Sciatic nerve (tissue), 2 donors: ENCODE measurements around the gene AGBL5. TPM values are rescaled to one million over a fixed set of nuclear protein-coding genes. Genes with fewer than 3 reads are reported as not detected.
A peak's percentile ranks its signal among the peaks of the same experiment; 100 is the strongest.

Source experiments
- ATAC-seq: fragments of 200-7000 bp; cut with Tn5 transposase; one replicate; pipeline ENCODE4 v1.9.1; 2020; ENCODE audit warnings: mild to moderate bottlenecking, moderate library complexity
- DNase-seq: peaks from one replicate; pipeline ENCODE4 v3.0.0-alpha.2; 2020; ENCODE audit warnings: low spot score
- intact Hi-C: fragments of 100-400 bp; cut with DNase I; formaldehyde crosslinking; loops from one replicate; pipeline ENCODE4 v1.14.2; 2022
- total RNA-seq: library from RNA; stranded (reverse); fragmentation: NEBNext Ultra II Directional; extraction: Animal tissue kit (Norgen Biotek cat#: 25700); gene quantifications from one replicate; pipeline ENCODE4 v1.2.1, GENCODE V29; 2021
- donor health status: DM: no; HTN: no; CAD: no.
- donor health status: DM: no; HTN: no; CAD: no.

AGBL5 gene
- total RNA-seq, 1 donor from 2014 or later, result 16.3 TPM

DNA sequence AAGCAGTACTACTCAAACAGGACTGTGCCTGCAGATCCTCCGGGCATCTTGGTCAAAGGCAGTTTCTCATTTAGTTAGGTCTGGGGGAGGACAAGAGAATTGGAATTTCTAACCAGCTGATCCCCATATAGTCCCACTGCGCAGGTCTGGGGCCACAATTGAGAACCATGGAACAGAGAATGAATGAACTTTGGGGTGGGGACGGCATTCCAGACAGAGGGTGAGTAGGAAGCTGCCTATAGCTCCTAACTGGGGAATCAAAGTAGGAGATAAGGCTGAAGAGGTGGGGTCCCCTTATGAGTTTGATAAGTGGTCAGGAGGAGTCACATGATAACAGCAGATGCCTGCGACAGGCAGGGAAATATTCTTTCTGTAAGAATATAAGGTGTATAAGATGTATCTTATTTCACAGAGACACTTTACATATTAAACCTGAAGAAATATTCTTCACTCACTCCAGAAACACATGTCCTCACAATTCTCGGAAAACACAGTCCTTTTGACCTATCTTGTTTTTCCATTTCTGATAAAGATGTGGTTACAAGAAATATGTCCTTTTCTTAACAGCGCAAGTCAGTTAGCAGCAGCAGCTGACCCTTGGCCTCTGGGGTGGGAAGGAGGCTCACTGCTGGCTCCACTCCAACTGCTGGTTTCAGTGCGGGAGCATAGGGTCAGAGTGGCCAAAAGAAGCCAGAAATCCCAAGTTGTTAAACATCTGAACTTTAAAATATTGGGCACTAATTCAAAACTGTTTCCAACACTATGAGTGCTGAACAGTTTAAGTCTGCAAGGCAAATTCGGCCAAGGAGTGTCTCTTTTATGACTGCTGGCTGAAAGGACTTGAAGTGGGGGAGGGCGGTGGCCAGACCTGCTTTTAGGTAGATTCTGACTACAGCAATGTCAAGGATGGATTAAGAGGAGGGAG is 31.3 kb upstream of the AGBL5 start:
- peak; percentile 90 for DNase-seq
- ATAC-seq, result peak; percentile 91
- intact Hi-C loops, result loop anchor here (5.0 kb wide), 1 partner anchor 58 kb away; no protein-coding TSS in a partner anchor

DNA sequence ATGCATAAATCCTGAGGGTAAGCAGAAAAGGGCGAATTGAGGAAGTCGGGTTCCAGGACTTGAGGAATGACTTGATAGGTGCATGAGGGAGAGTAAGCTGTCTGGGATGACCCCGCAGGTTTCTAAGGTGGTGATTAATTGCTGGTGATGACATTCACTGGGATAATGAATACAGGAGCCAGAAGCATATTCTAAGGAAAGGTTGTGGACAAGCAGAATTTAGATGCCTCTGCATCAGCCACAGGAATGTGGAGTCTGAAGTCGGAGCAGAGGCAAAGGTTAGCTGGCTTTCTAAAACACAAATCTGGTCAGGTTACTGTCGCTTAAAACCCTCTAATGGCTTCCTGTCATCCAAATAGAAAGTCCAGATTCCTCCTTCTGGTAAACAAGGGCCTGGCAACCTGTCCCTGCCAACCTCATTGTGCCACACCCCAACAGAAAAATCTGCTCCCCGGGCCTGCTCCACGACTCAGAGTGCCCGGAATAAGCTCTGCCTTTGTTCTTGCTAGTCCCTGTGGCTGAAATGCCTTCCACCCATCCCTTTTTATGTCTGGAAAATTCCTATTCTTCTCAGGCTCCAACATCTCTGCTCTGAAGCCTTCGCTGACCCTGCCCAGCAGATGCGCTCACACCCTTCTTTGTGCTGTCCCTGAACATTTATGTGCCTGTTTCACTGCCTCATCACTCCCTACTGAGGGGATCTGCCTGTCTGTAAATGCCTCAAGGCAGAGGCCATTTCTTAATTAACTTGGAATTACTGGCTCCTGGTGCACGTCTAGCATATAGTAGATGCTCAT is 30.0 kb upstream of the AGBL5 start:
- intact Hi-C loops, result no loop called here
- DNase-seq, result no peak
- no peak for ATAC-seq

DNA sequence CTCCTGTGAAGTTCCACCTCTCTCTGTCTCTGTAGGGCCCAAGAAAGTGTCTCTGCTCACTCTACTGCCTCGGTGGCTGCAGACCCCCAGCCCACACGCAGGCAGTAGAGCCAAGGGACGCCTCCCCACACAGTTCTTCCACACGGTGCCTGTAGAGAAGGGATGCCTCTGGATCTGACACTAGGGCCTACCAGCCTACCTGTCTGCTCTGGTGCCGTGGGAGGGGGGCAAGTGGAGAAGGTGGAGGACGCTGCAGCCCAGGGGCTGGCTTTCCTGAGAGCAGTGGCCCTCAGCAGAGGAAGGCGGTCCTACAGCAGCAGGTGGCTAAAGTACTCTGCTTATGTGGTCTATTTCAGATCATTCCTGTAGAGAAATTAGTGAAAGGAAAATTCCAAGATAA is 27.7 kb upstream of the AGBL5 start:
- DNase-seq, result no peak
- intact Hi-C loops, result no loop called here
- no peak for ATAC-seq

DNA sequence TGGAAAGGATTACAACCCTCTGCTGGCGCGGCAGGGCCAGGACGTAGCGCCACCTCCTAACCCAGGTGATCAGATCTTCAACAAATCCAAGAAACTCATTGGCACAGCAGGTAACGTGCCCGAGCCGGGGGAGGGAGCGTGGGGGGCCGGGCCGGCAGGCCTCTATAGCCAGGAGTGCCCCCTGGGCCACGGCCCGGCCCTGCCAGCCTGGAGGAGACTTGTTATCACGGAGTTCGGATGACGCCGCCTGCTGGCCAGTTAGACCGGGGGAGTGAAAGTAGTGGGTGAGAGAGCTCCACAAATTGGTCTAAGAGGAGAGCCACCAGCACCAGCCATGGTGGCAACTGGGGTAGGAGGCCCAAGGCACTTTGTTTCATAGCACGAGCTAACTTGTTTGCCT is 27.3 kb upstream of the AGBL5 start:
- ATAC-seq (no peak), DNase-seq (no peak)
- intact Hi-C loops, result no loop called here

DNA sequence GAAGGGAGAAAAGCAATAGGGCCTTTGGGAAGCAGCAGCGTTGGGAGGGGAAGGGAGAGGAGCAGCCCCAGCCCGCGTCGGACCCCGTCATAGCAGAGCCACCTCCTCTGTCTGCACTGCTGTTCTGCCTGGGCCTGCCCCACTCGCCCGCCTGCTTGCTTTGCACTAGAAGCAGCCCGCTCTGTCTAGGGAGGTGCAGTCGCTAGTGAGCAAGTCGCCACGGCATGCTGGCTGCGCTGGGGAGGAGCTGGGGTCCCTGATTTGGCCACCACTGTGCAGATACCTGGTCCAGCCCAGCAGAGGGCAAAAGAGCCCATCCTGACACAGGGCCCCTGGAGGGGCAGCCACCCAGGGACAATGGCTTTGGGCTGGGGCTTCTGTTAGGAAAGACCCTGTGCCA is 26.7 kb upstream of the AGBL5 start:
- no peak for ATAC-seq
- intact Hi-C loops, result no loop called here
- no peak for DNase-seq

DNA sequence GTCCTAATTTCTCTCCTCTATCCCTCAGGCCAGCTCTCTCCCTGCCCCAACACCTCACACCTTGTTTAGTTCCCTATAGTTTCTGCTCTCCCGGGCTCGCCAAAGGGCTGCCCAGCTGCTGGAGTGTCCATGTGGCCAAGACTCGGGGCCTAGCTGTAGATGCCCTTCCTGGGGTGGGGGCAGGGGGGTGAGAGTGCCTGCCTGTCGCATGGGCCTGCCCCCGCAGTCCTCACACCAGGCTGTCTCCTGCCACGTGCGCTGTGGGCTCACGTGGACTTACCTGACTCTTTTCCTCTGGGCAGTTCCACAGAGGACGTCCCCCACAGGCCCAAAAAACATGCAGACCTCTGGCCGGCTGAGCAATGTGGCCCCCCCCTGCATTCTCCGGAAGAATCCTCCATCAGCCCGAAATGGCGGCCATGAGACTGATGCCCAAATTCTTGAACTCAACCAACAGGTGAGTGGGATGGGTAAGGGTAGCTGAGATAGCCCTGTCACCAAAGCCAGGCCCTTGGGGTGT is 26.1 kb upstream of the AGBL5 start:
- no peak for DNase-seq
- intact Hi-C loops, result no loop called here
- no peak for ATAC-seq

DNA sequence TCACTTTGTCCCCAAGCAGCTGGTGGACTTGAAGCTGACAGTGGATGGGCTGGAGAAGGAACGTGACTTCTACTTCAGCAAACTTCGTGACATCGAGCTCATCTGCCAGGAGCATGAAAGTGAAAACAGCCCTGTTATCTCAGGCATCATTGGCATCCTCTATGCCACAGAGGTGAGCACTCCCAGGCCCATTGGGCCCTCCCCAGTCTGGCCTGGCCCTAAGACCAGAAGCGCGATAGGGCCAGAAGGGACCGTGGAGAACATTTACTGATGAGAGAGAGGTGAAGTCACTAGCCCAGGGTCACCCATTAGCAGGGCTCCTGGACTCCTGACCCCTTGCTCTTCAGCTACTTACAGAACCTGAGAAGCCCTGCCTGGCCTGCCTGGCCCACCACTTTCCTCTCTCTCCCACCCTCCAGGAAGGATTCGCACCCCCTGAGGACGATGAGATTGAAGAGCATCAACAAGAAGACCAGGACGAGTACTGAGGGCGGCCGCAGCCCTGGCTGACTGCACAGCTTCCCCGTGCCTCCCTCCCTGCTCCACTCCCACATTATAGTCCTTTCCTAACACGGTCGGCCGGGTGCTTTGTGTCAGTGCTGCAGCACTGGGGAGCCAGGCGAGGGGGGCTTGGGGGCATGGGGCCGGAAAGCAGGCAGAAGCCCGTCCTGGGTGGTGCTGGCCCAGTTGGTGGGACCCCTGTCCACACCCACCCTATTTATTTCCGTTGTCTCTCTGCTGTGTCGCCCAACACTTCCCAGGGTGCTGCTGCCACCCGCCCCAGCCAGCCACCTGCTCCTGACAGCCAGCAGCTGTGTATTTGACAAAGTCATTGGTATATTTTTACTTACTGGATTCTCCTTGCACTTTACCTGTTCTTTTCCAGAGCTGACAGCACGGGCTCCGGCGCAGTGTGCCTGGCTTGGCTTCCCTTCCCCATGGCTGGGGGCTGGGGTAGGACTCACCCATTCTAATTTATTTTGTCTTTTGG is 25.3 kb upstream of the AGBL5 start:
- intact Hi-C loops, result no loop called here
- ATAC-seq (no peak), DNase-seq (no peak)

DNA sequence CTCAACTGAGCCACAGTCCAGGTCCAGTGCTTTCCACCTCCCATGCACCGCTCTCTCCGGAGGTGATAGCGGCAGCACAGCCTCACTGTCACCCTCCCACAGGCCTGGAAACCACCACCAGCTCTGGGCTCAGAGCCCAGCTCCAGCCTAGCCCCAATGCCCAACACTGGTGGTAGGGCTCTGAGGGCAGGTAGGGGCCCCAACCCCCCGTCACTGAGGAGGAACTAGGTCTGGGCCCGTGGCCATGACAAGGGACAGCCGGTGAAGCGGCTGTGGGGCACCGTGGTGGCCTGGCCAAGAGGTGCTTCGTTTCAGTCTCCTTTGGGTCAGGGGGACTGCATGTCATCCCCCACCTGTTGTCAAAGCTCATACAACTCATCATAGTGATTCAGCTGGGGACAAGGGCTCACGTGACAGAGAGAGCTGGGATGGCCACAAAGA is 24.2 kb upstream of the AGBL5 start:
- DNase-seq, result no peak
- no peak for ATAC-seq
- intact Hi-C loops, result no loop called here

DNA sequence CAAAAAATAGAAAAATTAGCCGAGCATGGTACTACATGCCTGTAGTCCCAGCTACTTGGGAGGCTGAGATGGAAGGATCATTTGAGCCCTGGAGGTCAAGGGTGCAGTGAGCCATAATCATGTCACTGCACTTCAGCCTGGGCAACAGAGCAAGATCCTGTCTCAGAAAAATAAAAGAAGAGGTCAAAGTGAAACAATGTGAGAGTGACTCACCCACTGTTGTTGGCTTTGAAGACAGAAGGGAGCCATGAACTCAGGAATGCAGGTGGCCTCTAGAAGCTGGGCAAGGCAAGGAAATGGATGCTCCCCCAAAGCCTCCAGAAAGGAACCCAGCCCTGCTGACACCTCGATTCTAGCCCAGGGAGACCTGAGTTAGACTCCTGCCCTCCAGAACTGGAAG is 22.4 kb upstream of the AGBL5 start:
- ATAC-seq (no peak), DNase-seq (no peak)
- intact Hi-C loops, result no loop called here

DNA sequence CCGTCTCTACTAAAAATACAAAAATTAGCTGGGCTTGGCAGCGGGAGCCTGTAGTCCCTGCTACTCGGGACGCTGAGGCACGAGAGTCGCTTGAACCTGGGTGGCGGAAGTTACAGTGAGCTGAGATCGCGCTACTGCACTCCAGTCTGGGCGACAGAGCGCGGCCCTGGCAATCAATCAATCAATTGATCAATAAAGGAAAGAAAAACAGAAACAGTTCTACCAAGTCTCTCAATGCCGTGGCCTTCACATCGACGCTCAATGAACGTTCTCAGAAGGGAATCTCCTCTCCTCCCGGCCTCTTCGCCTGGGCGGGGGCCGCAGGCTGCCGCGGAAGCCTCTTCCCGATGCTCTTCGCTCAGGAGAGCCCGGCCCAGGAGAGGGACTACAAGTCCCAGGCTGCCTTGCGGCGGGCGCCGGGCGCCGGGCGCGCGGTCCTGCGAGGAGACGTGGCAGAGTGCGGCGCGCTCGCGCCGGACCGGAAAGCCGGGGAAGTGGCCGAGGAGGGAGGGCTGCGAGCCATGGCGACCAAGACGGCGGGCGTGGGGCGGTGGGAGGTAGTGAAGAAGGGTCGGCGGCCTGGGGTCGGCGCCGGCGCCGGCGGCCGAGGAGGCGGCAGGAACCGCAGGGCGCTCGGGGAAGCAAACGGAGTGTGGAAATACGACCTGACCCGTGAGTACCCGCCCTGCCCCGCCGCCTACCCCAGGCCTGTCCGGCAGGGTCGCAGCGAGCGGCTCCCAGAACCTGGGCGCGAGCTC is 18.8 kb upstream of the AGBL5 start, which contains the start of gene TMEM214:
Gene TMEM214, plus strand, starts transcription at position 471 of the 758 bp plus-strand sequence. Its CDS starts 51 bp downstream, at position 522.
- intact Hi-C loops, result no loop called here
- DNase-seq (peak; percentile 93), ATAC-seq (peak; percentile 98)

DNA sequence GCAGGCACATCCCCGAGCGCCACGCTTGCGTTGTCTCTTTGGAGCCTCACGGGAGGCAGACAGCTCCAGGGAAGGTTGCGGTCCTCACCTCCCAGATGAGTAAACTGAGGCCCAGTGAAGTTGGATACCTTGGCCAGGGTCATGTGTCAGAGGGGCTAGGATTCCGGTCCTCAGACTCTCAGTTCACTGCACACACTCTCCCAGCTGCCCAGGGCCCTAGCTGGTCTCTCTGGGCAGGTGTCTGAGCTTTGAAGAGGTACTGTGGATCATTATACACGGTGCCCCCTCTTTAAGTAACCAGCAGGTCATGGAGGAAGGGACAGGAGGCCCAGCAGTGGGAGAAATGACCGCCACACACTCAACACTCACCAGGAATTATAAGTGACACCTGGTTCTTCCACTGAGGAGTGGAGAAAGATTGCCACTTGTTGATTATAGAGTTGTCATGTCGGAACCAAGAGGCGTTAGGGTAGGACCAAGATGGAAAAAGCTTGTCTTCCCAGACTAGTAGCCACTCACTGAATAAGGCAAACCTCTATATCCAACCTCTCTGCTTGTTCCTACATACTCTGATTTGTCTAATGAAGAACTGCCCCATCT is 18.1 kb upstream of the AGBL5 start:
- ATAC-seq (peak; percentile 2), DNase-seq (no peak)
- intact Hi-C loops, result no loop called here

DNA sequence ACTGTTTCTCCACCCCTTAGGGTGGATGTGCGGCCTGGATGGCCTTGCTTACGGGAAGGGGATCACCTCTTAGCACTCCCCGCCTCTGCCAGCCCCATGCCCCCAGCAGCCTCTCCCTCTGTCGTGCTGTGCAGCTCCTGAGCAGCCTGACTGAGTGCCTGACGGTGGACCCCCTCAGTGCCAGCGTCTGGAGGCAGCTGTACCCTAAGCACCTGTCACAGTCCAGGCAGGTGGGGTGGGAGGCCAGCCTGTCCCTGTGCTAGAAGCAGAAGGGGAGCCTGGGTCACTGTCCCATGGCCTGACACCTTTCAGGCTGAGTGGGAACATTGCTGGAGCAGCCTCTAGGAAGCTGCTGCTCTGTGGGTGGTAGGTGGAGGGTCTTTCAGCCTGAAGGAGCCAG is 13.5 kb upstream of the AGBL5 start:
- intact Hi-C loops, result no loop called here

DNA sequence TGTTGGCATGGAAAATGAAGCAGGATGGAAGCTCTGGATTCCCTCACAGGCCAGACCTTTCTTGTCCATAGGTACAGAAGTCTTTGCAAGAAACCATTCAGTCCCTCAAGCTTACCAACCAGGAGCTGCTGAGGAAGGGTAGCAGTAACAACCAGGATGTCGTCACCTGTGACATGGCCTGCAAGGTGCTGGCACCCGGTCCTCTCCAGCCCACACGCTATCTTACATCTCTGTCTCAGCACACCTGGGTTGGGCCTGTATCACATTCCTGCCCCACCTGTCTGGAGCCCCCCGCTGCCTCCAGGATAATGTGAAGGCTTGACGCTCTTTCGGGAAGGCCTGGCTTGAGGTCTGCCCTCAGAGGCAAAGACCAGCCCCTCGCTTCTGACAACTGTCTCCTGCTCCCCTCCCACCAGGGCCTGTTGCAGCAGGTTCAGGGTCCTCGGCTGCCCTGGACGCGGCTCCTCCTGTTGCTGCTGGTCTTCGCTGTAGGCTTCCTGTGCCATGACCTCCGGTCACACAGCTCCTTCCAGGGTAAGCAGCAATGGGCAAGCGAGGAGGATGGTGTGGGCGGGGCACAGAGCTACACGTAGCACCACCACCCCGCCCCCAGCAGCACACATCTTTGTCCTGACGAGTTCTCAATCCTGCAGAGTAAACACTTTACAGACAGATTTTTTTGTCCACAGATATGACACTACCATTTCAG is 12.7 kb upstream of the AGBL5 start:
- ATAC-seq (no peak), DNase-seq (no peak)
- intact Hi-C loops, result no loop called here

More for the DNA sequence above, 13.5 kb upstream of the AGBL5 start:
- no peak for ATAC-seq
- no peak for DNase-seq

DNA sequence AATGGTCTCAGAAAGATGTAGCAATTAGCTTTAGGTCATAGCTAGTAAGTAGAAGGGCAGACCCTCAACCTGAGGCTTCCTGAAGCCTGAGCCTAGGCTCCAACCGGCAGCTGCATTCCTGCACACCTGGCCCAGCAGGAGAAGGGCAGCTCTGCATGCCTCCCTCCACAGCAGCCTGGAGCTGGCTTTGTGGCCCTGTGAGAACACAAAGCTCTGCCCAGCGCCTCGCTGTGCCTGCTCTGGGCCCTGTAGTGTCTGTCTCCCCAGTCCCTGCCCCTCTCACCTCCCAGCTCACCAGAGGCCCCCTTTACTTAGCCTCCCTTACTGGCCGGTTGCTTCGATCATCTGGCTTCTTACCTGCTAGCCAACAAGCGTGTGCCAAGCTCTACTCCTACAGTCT is 12.0 kb upstream of the AGBL5 start:
- DNase-seq, result no peak
- intact Hi-C loops, result no loop called here
- ATAC-seq, result no peak

DNA sequence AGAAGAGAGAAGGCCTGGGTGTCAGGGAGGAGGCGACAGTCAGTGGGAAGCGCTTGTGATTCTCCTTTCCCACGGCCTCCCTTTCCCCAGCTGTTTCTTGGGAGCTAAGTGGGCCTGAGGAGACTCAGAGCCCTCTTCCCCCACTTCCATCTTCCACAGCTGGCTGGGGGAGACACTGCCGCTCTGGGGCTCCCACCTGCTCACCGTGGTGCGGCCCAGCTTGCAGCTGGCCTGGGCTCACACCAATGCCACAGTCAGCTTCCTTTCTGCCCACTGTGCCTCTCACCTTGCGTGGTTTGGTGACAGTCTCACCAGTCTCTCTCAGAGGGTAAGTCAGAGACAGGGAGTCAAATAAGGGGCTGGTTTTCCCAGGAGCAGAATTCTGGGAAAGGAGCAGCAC is 11.6 kb upstream of the AGBL5 start:
- ATAC-seq (no peak), DNase-seq (no peak)
- intact Hi-C loops, result no loop called here

DNA sequence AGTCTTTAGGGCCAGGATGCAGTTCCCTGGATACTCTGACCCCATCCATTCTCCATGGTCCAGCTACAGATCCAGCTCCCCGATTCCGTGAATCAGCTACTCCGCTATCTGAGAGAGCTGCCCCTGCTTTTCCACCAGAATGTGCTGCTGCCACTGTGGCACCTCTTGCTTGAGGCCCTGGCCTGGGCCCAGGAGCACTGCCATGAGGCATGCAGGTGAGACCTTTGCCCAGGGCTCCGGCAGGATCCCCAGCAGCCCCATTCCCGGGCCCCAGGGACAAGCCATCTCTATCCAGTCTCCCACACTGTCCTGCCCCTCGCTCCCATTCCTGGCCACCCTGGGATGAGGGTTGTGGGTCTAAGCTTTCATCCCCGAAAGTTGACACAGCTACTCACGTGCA is 11.2 kb upstream of the AGBL5 start:
- DNase-seq (no peak), ATAC-seq (peak; percentile 23)
- intact Hi-C loops, result no loop called here

DNA sequence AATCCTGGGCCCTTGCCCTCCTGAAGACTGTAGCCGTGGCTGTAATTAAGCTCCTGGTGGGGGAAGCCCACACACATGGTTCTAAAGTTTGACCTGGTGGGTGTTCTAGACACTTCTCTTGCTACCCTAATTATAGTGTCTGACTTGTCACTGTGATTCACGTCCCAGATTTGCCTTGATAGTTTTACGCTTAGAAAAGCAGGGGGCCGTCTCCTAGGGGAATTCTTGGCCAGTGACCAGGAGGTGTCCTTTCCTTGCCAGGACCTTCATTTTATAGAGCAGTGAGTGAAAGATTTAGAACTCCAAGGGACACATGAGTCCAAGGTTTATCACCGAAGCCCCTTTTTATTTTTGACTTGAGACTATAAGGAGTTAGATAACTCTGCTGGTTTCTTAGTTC is 9.7 kb upstream of the AGBL5 start:
- DNase-seq (no peak), ATAC-seq (no peak)
- intact Hi-C loops, result no loop called here
